SU-DHL-6 (cell line): Measurements from ENCODE around the gene CADM1.

Experiments
- CTCF ChIP-seq: fragments of 200-600 bp; sonication (generic); IDR thresholded peaks from one replicate; pipeline ENCODE4 v1.5.1; 2017; ENCODE audit warnings: antibody characterized with exemption, mild to moderate bottlenecking, low read length, moderate library complexity; ENCODE audit not compliant: insufficient read depth, poor library complexity, severe bottlenecking
- EZH2phosphoT487 ChIP-seq: fragments of 200-600 bp; sonication (generic), shearing (Covaris generic); conservative IDR thresholded peaks from 2 replicates; pipeline ENCODE4 v1.6.1; 2018; ENCODE audit warnings: mild to moderate bottlenecking, antibody characterized with exemption, low read length, moderate library complexity, mixed read lengths

- TF ChIP-seq CTCF (no peak), EZH2phosphoT487 (no peak)
These were observed 279.7 kb downstream of the CADM1 start for GRCh38 chr11:115224551-115224950.
